Measurements from ENCODE around the gene PPP1R13B. TPM values are rescaled to one million over a fixed set of nuclear protein-coding genes. Genes with fewer than 3 reads are reported as not detected.

The PPP1R13B gene
- total RNA-seq, 2 experiments from 2014 or later = 8.2 to 18.9 TPM

DNA sequence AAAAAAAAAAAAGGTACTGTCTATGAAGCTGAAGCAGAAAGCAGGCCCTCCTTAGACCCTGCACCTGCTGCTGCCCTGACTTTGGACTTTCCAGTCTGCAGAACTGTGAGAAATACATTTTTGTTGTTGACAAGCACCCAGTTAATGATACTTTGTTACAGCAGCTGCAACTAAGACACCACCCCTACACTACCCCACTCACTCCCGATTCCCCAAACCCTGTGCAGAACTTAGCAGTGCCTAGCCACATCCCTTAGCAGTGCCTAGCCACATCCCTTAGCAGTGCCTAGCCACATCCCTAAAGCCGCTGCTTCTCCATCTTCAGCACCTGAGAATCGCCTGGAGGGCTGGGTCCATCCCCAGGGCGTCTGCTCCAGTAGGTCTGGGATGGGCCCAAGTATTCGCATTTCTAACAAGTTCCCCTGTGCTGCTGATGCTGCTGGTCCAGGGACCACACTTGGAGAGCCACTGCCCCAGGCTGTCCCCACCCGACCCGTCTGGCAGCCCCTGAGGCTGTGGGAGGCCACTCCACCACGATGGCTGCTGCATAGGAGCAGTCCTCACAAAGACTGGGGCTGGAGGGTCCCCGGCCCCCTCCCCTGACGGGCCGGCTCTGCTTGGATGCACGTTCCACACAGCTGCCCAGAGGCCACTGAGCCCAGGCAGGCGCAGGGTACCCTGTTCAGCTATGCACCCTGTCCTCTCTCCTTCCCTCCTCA, 10.8 kb upstream of the PPP1R13B start:
- Histone ChIP-seq H3K4me3 (ENCODE audit: low read depth, low read length, poor library complexity, severe bottlenecking) (no peak overlapping the region), H3K27ac (ENCODE audit: low read depth, low read length, poor library complexity, severe bottlenecking) (no peak overlapping the region), H3K9me2 (ENCODE audit: insufficient read depth, low read length) (no peaks in the 10 kb centered on the region), H4K20me1 (ENCODE audit: insufficient read depth, low read length) (no peaks in the 10 kb centered on the region), H3K36me3 (ENCODE audit: insufficient read depth, low read length) (no peaks in the 10 kb centered on the region), H2AFZ (ENCODE audit: low read length) (no peak overlapping the region), H3K9me3 (ENCODE audit: low read length) (no peaks in the 10 kb centered on the region), H3K79me2 (ENCODE audit: insufficient read depth, low read depth, low read length) (no peaks in the 10 kb centered on the region), H3K4me1 (ENCODE audit: insufficient read depth, low read length, poor library complexity, severe bottlenecking) (no peaks in the 10 kb centered on the region), H3K4me2 (ENCODE audit: low read length) (no peak overlapping the region)
- BruUV-seq (replicated peaks) = no TSS peak
- no peak for TF ChIP-seq EZH2phosphoT487 (IDR thresholded peaks at IDR 0.05; ENCODE audit: borderline replicate concordance, low read depth, low read length)
- TF ChIP-seq, protein P1, sequence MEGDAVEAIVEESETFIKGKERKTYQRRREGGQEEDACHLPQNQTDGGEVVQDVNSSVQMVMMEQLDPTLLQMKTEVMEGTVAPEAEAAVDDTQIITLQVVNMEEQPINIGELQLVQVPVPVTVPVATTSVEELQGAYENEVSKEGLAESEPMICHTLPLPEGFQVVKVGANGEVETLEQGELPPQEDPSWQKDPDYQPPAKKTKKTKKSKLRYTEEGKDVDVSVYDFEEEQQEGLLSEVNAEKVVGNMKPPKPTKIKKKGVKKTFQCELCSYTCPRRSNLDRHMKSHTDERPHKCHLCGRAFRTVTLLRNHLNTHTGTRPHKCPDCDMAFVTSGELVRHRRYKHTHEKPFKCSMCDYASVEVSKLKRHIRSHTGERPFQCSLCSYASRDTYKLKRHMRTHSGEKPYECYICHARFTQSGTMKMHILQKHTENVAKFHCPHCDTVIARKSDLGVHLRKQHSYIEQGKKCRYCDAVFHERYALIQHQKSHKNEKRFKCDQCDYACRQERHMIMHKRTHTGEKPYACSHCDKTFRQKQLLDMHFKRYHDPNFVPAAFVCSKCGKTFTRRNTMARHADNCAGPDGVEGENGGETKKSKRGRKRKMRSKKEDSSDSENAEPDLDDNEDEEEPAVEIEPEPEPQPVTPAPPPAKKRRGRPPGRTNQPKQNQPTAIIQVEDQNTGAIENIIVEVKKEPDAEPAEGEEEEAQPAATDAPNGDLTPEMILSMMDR (conservative IDR thresholded peaks at IDR 0.05; ENCODE audit: low read length) = no peak
- no peak for DNase-seq (ENCODE audit: low spot score)
- POLR2A ChIA-PET = no interaction called here
- intact Hi-C loops (cut with micrococcal nuclease; ENCODE audit: unreplicated experiment) = no loop called here
- CTCF ChIA-PET (ENCODE audit: unreplicated experiment) = no interaction called here

DNA sequence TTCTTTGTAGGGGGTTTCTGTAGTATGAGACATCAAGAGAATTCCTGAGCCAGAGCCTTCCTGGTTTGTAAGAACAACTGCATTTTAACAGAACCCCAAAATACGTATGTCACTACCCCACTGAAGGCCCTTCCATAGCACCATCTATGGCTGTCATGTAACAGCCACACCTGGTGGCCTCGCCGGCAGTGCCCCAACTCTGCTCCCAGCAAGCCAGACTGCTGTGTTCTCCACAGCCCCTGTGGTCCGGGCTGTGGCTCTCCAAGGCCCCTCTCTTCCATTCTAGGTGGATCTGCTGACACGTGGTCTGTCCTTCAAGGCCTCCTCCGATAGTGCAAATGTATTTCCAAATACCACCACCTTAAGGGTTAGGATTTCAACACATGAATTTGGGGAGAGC, 9.9 kb upstream of the PPP1R13B start:
- intact Hi-C loops (cut with micrococcal nuclease; ENCODE audit: unreplicated experiment) = no loop called here
- no peaks in the 10 kb centered on the region for H3K9me2 ChIP-seq (ENCODE audit: insufficient read depth, low read length)
- no peak overlapping the region for H3K4me3 ChIP-seq (ENCODE audit: low read depth, low read length, poor library complexity, severe bottlenecking)
- no peak overlapping the region for H2AFZ ChIP-seq (ENCODE audit: low read length)
- no peaks in the 10 kb centered on the region for H3K79me2 ChIP-seq (ENCODE audit: insufficient read depth, low read depth, low read length)
- no peak for TF ChIP-seq EZH2phosphoT487 (IDR thresholded peaks at IDR 0.05; ENCODE audit: borderline replicate concordance, low read depth, low read length)
- TF ChIP-seq, protein P1 (conservative IDR thresholded peaks at IDR 0.05; ENCODE audit: low read length) = no peak
- no peak overlapping the region for H3K27ac ChIP-seq (ENCODE audit: low read depth, low read length, poor library complexity, severe bottlenecking)
- no TSS peak for BruUV-seq (replicated peaks)
- H3K4me2 ChIP-seq (ENCODE audit: low read length) = no peak overlapping the region
- ChIA-PET POLR2A (no interaction called here), CTCF (ENCODE audit: unreplicated experiment) (no interaction called here)
- no peak for DNase-seq (ENCODE audit: low spot score)
- no peaks in the 10 kb centered on the region for H4K20me1 ChIP-seq (ENCODE audit: insufficient read depth, low read length)
- H3K4me1 ChIP-seq (ENCODE audit: insufficient read depth, low read length, poor library complexity, severe bottlenecking) = no peaks in the 10 kb centered on the region
- no peaks in the 10 kb centered on the region for H3K9me3 ChIP-seq (ENCODE audit: low read length)
- H3K36me3 ChIP-seq (ENCODE audit: insufficient read depth, low read length) = no peaks in the 10 kb centered on the region

DNA sequence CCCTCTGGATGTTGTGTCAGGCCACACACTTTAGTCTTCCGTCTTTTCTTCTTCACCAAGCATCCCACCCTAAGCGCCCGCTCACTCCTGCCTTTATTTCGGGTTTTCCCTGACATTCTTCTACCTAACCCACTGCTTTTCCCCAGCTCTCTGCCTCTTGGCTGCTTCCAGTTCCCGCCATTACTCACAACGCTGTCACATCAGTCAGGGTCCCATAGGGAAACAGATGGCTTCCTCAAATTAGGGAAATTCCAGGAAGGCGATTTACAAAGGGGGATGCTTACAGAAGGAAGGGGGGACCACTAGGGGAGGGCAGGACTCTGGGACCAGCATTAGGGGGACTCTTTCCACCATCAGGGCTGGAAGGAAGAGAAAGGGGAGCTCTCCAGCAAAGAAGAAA, 9.2 kb upstream of the PPP1R13B start:
- DNase-seq (ENCODE audit: low spot score) = no peak
- H3K4me1 ChIP-seq (ENCODE audit: insufficient read depth, low read length, poor library complexity, severe bottlenecking) = no peaks in the 10 kb centered on the region
- no peaks in the 10 kb centered on the region for H3K9me2 ChIP-seq (ENCODE audit: insufficient read depth, low read length)
- H3K4me2 ChIP-seq (ENCODE audit: low read length) = no peak overlapping the region
- H3K79me2 ChIP-seq (ENCODE audit: insufficient read depth, low read depth, low read length) = no peaks in the 10 kb centered on the region
- POLR2A ChIA-PET = no interaction called here
- no peak overlapping the region for H2AFZ ChIP-seq (ENCODE audit: low read length)
- H4K20me1 ChIP-seq (ENCODE audit: insufficient read depth, low read length) = no peaks in the 10 kb centered on the region
- TF ChIP-seq EZH2phosphoT487 (IDR thresholded peaks at IDR 0.05; ENCODE audit: borderline replicate concordance, low read depth, low read length) = no peak
- TF ChIP-seq, protein P1 (conservative IDR thresholded peaks at IDR 0.05; ENCODE audit: low read length) = no peak
- H3K27ac ChIP-seq (ENCODE audit: low read depth, low read length, poor library complexity, severe bottlenecking) = no peak overlapping the region
- no peaks in the 10 kb centered on the region for H3K9me3 ChIP-seq (ENCODE audit: low read length)
- intact Hi-C loops (cut with micrococcal nuclease; ENCODE audit: unreplicated experiment) = no loop called here
- H3K36me3 ChIP-seq (ENCODE audit: insufficient read depth, low read length) = no peaks in the 10 kb centered on the region
- no TSS peak for BruUV-seq (replicated peaks)
- no peak overlapping the region for H3K4me3 ChIP-seq (ENCODE audit: low read depth, low read length, poor library complexity, severe bottlenecking)
- CTCF ChIA-PET (ENCODE audit: unreplicated experiment) = no interaction called here
